Measurements from ENCODE around the gene DUXA. TPM values are rescaled to one million over a fixed set of nuclear protein-coding genes. Genes with fewer than 3 reads are reported as not detected.

The DUXA gene
- total RNA-seq, result not detected in 2 replicates

DNA sequence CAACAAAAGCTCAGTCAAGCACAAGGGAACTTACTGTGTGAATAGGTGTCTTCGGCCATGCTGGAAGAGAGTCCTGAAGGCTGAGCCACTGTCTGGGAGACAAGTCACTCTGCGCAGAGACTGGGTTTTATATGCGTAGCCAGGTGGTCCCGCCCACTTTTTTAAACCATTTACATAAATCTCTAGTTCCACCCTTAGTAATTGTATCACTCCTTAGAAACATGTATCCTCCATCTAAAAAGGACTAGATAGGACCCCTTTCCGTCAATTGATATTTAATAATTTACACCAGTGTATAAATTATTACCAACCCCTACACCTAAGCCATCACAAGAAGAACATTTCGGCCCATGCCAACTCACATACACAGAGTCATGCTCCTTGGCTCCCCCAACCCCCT, at the start of gene DUXA:
TSS of gene DUXA (minus strand) at position 101 of the 400 bp plus-strand sequence. CDS start at position 59, 42 bp downstream.

DNA sequence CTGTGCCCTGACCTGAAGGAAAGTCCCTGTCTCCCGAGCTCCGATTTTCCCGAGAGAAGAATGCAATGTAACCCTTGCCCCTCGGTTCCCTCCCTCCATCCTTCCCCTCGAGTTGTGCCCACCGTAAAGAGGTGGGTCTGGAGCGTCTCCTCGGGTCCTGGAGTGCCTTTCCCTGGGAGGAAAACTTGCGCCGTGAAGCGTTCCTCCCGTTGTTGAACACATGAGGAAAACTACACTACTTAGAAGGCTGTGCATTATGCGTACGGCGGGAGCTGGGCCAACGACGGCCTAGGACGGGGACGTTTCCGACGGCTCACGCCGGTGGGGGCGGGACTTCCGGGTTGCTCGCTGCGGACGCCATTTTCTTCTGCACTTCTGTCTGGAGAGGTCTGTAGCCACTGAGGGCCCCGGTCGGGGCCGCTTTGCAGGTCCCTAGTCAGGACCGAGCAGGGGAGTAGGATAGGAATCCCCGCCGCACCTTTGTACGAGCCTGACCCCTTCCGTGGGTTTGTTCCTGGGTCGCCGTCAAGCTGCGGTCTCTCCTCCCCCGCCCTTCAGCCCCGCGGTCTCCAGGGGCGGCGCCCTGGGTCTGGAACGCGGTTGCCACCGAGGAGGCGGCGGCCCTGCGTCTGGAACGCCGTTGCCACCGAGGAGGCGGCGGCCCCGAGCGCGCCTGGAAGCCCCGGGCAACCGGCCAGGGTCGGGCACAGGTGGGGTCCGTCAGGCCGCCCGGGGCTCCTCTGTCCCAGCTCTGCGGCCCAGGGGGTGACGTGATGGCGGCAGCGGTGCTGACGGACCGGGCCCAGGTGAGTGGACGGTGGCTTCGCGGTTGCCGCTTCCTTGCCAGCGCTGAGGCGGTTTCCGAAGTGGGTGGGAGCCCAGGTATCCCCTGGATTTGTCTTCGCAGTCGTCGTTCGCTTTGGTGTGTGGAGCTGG, 24.1 kb upstream of the DUXA start, which contains the start of gene ZNF264:
TSS of gene ZNF264 (plus strand) at position 360 of the 936 bp plus-strand sequence. CDS start at position 774, 414 bp downstream.

Other genes with a start within 250 kb of the DUXA start
- gene USP29, start 47.5 kb downstream of the DUXA start, total RNA-seq, result not detected in 2 replicates
- gene ZIM3, start 22.3 kb downstream of the DUXA start, total RNA-seq, result not detected in 2 replicates
- 13.6 and 46.5 TPM in 2 replicates for gene ZNF264, start 24.0 kb upstream of the DUXA start, total RNA-seq
- 0.19 and 0.65 TPM in 2 replicates for gene AURKC, start 63.5 kb upstream of the DUXA start, total RNA-seq
- 16.4 and 31.0 TPM in 2 replicates for gene ZNF805, start 73.1 kb upstream of the DUXA start, total RNA-seq
- gene ZNF460, start 113.0 kb upstream of the DUXA start, total RNA-seq, result 30.4 and 106 TPM in 2 replicates
- 7.6 and 11.2 TPM in 2 replicates for gene ZNF543, start 153.0 kb upstream of the DUXA start, total RNA-seq
- 6.0 and 9.4 TPM in 2 replicates for gene ZNF304, start 183.8 kb upstream of the DUXA start, total RNA-seq
- gene TRAPPC2B, start 196.1 kb upstream of the DUXA start, total RNA-seq, result 6.0 and 6.3 TPM in 2 replicates
- gene ZNF547, start 196.1 kb upstream of the DUXA start, total RNA-seq, result 2.4 and 4.3 TPM in 2 replicates
- 10.2 and 16.0 TPM in 2 replicates for gene ZNF548, start 222.4 kb upstream of the DUXA start, total RNA-seq
- gene ZNF17, start 243.7 kb upstream of the DUXA start, total RNA-seq, result 6.3 and 13.4 TPM in 2 replicates

Data from bladder microvascular endothelial cell (primary cell).